Mammary epithelial cell (primary cell): Measurements from ENCODE around the gene TRABD.

ENCODE experiments used
- CTCF ChIP-seq, 2 donors: IDR thresholded peaks in 1 of 2; conservative IDR thresholded peaks in 1 of 2; 2 replicates each; pipeline ENCODE4 v1.5.1; 2011 to 2012; ENCODE audit warnings: inconsistent platforms in 2 of 2, low read length in 2 of 2, mild to moderate bottlenecking in 2 of 2, control low read depth in 1 of 2, low read depth in 1 of 2; ENCODE audit not compliant: insufficient read depth in 1 of 2; ENCODE audit errors: extremely low read depth in 1 of 2
- EZH2 ChIP-seq: IDR thresholded peaks from 2 replicates; pipeline ENCODE4 v1.6.1; 2012; ENCODE audit warnings: low read length, inconsistent platforms, borderline replicate concordance

- TF ChIP-seq CTCF (conservative IDR thresholded peaks at IDR 0.05 in 1 of 2, IDR thresholded peaks at IDR 0.05 in 1 of 2; ENCODE audit: extremely low read depth in 1 of 2, insufficient read depth in 1 of 2, low read depth in 1 of 2, low read length in 2 of 2) (no peak), EZH2 (no peak)
These were observed 20.3 kb downstream of the TRABD start for GRCh38 chr22:50205781-50206569.
